AG04449 (cell line): ENCODE results near the gene LRRC32.

Experiments
- CTCF ChIA-PET: fragments of 350-600 bp; formaldehyde crosslinking; extraction: SDS; loops from one replicate; lab custom pipeline; 2021; ENCODE audit warnings: antibody characterized with exemption; lab: Yijun Ruan, JAX
- POLR2A ChIA-PET: fragments of 400-600, 350-600 bp; formaldehyde crosslinking; extraction: SDS; loops from one replicate; lab custom pipeline; 2020; ENCODE audit warnings: antibody characterized with exemption, inconsistent platforms; lab: Yijun Ruan, JAX
- DNase-seq: peaks from one replicate; pipeline ENCODE4 v3.0.0-alpha.2; 2010; ENCODE audit warnings: low read depth, low spot score
- H3K4me3 ChIP-seq: 2 replicates; pipeline ENCODE4 v1.5.1; 2011; ENCODE audit warnings: low read depth, mild to moderate bottlenecking, control low read depth, low read length
- TF ChIP-seq, protein P1 (sequence below): IDR thresholded peaks from one replicate; pipeline ENCODE4 v1.5.1; 2011; ENCODE audit warnings: mild to moderate bottlenecking, moderate library complexity, low read length, control low read depth, inconsistent platforms; ENCODE audit not compliant: insufficient read depth; ENCODE audit errors: missing control alignments

LRRC32 gene

DNA sequence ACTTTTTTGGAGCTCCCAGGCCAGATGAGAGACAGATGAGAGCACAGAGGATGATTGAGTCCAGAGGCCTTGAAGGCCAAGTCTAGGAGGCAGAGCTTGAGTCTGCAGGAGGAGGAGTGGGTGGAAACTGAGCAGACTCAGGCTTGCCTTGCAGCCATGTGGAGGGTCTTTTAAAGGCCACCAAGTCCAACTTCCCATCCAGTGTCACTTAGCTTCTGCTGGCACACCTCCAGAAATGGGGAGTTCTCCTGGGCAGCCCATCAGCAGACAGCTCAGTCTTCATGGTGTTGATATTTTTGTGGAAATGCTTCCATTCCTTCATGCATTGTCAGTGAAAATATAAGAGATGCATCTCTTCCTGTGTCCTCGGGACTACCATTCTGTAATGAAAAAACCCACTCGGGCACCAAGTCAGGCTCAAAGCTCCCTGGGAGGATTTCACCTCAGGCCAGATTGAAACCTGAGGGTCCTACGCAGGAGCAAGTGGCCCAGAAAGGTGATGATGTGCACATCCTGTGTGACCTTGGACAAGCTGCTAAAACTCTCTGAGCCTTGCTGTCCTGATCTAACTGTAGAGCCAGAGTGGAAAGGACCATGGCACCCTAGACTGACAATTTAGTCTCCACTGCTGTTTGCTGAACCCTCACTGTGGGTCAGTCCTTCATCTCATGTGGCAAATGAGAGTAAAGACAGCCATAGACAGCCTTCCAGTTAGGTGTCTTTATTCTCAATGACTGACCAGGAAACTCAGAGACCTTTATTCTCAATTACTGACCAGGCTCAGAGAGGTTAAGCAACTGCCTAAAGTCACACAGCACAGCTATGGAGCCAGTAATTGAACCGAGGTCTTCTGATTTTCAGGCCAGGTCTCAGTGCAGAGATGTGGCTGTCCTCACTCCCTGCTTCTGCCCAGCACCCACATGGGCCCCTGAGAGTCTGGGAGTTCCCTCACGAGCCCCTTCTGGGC is 2.9 kb upstream of the LRRC32 start:
- ChIA-PET POLR2A (no interaction called here), CTCF (interaction anchor here (0.6 to 5.2 kb wide), 4 partner anchors 6 to 50 kb away, joined by 3 to 28 read pairs (median 5); no protein-coding TSS in a partner anchor)
- TF ChIP-seq, protein P1, sequence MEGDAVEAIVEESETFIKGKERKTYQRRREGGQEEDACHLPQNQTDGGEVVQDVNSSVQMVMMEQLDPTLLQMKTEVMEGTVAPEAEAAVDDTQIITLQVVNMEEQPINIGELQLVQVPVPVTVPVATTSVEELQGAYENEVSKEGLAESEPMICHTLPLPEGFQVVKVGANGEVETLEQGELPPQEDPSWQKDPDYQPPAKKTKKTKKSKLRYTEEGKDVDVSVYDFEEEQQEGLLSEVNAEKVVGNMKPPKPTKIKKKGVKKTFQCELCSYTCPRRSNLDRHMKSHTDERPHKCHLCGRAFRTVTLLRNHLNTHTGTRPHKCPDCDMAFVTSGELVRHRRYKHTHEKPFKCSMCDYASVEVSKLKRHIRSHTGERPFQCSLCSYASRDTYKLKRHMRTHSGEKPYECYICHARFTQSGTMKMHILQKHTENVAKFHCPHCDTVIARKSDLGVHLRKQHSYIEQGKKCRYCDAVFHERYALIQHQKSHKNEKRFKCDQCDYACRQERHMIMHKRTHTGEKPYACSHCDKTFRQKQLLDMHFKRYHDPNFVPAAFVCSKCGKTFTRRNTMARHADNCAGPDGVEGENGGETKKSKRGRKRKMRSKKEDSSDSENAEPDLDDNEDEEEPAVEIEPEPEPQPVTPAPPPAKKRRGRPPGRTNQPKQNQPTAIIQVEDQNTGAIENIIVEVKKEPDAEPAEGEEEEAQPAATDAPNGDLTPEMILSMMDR, result no peak
- H3K4me3 ChIP-seq, result no peak overlapping the region
- no peak for DNase-seq

DNA sequence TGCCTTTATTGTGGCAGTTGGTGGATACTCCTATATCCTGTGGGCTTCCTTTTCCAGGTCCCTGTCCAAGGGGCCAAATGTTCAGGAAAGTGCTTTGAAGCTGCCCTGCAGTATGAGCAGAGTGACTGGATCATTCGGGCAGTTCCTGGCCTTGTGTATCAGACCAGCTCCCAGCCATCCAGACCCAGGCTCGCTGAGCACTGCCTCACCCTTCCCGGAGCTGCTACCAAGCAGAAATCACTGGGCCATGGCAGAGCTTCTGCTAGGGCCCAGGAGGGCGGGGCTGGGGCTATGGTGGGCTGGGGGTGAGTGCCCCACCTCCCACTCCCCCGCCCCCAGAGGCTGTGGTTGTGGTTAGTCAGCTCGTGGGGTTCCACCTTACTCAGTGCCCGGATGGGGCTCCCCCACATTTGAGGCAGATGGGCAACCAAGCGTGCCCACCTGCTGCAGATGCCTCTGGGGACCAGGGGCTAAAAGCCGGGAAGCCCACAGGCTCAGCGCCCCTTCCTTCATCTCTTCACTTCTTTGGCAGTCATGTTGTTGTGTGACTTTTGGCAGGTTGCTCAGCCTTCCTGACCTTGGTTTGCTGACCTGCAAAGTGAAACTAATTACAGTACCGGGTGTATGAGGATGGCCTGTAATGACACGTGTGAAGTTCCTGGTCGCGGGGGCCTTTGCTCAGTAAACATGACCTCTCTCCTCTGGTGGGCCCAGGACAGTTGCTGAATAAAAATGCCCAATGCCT is 2.1 kb upstream of the LRRC32 start:
- no peak for DNase-seq
- CTCF ChIA-PET, result interaction anchor here (0.9 to 5.2 kb wide), 3 partner anchors 7 to 50 kb away, joined by 3 to 28 read pairs (median 7); no protein-coding TSS in a partner anchor
- TF ChIP-seq, protein P1, result no peak
- POLR2A ChIA-PET, result no interaction called here
- H3K4me3 ChIP-seq, result no peak overlapping the region

DNA sequence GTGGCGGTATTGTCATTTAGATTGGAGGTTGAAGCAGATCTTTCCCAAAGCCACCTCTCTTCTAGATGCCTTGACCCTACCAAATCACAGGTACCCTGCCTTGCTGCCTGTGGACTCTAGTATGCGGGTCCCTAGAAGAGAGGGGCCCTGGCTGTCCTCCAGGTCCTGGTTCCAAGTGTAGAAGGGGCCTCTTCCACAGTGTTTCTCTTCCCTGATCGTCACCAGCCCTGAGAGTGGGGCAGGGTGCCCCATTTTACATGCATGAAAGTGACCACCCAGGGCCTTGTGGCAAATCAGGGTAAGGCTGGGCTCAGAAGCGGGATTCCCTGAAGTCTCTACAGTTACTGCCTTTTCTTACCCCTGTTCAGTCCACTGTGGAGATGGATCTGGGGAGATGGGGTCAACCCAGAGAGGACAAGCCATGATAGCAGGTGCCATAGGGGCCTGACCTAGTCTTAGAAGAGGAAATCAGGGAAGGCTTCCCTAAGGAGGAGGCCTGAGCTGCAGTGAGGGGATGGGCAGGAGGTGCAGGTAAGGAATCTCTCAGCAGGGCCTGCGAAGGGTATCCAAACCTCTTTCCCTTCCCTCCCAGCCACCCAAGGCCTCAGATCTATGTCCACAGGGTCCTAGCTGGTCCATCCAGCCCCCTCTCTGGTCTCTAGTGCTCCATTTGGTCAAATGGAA is 1.2 kb upstream of the LRRC32 start:
- no peak for DNase-seq
- TF ChIP-seq, protein P1, result no peak
- CTCF ChIA-PET, result interaction anchor here (0.7 to 5.2 kb wide), 7 partner anchors 8 to 465 kb away, joined by 3 to 28 read pairs (median 5); no protein-coding TSS in a partner anchor
- H3K4me3 ChIP-seq, result no peak overlapping the region
- POLR2A ChIA-PET, result no interaction called here

DNA sequence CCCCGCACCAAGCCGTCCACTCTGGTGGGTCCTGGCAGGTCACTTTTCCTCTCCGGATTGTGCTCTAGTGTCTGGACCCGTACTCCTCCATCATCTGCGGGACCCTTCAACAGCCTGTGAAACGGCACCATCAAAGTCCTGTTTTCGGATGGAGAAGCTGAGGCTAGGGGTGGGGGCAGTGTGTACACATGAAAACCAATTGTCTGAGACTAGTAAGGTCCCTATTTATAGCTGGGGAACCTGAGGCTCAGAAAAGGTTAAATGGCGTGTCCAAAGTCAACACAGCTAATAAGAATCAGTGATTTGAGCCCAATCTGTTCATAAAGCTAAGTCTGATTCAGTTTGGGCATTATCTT is 668 bp upstream of the LRRC32 start:
- H3K4me3 ChIP-seq, result no peak overlapping the region; the same call in 1 of the 2 replicates
- DNase-seq, result no peak
- POLR2A ChIA-PET, result no interaction called here

DNA sequence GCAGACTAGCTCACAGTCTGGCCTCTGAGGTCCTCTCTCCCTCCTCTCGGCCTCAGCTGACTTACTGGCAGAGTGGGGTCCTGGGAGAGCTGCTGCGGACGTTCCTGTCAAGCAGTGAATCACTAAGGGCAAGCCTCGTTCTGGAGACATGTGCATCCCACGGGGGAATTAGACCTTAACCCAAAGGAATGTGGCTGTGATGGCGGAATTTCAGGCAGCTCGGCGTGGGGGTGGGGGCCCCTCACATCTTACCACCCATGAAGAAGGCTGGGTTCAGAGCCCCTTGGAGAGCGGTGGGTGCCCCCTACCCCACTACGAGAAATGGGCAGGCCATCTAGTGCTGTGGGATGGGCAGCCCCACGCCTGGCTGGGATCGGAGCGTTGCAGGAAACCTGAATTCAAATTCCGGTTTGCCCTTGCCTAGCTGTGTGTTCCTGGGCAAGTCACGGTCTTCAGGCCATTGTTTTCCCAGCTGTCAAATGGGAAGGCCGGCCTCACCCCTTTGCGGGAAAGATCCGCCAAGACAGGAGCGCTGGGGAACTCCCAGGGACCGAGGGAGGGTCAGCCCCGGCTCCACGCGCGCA is 554 bp downstream of the LRRC32 start:
- CTCF ChIA-PET, result interaction anchor here (1.0 to 5.2 kb wide), 6 partner anchors 9 to 463 kb away, joined by 3 to 28 read pairs (median 4); no protein-coding TSS in a partner anchor
- peak; percentile 49 for DNase-seq
- TF ChIP-seq, protein P1, result no peak
- POLR2A ChIA-PET, result interaction anchor here (0.7 kb wide), 1 partner anchor 49 kb away, joined by 3 read pairs; no protein-coding TSS in a partner anchor
- H3K4me3 ChIP-seq, result peak overlapping the region; percentile 59

More for the DNA sequence above, 668 bp upstream of the LRRC32 start:
- CTCF ChIA-PET, result interaction anchor here (0.7 to 5.2 kb wide), 6 partner anchors 8 to 464 kb away, joined by 3 to 28 read pairs (median 4); no protein-coding TSS in a partner anchor
- TF ChIP-seq, protein P1, result no peak
